Suprapubic skin (tissue), 4 donors: ENCODE measurements around the gene PCDHA5.

Experiments
- EP300 ChIP-seq: sonication (generic); formaldehyde crosslinking; IDR thresholded peaks from one replicate; pipeline ENCODE4 v1.6.1; 2017; ENCODE audit warnings: antibody characterized with exemption
- POLR2A ChIP-seq, 2 donors: fragments of 450-650 bp; IDR thresholded peaks; one replicate each; pipeline ENCODE4 v1.6.1; 2017; ENCODE audit warnings: antibody characterized with exemption in 2 of 2, mild to moderate bottlenecking in 2 of 2, moderate library complexity in 2 of 2
- POLR2AphosphoS5 ChIP-seq, 3 donors: sonication (generic); formaldehyde crosslinking; IDR thresholded peaks; one replicate each; pipeline ENCODE4 v1.6.1; 2017; ENCODE audit warnings: antibody characterized with exemption in 3 of 3
- TF ChIP-seq, protein P1 (sequence below), 2 donors: fragments of 200-600 bp in 1 of 2; fragments of 450-650 bp in 1 of 2; sonication (generic) in 1 of 2; IDR thresholded peaks; one replicate each; pipeline ENCODE4 v1.5.1; 2016 to 2019; ENCODE audit warnings: antibody characterized with exemption in 2 of 2, mild to moderate bottlenecking in 1 of 2, moderate library complexity in 1 of 2

DNA sequence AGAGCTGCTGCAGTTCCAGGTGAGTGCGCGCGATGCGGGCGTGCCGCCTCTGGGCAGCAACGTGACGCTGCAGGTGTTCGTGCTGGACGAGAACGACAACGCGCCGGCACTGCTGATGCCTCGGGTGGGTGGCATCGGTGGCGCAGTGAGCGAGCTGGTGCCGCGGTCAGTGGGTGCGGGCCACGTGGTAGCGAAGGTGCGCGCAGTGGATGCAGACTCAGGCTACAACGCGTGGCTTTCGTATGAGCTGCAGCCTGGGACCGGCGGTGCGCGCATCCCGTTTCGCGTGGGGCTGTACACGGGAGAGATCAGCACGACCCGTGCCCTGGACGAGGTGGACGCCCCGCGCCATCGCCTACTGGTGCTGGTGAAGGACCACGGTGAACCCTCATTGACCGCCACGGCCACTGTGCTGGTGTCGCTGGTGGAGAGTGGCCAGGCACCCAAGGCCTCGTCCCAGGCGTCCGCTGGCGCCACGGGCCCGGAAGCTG, 18.6 kb upstream of the PCDHA5 start:
- TF ChIP-seq POLR2A (IDR thresholded peaks at IDR 0.05) (no peak), POLR2AphosphoS5 (IDR thresholded peaks at IDR 0.05) (no peak), EP300 (no peak)
- TF ChIP-seq, protein P1, sequence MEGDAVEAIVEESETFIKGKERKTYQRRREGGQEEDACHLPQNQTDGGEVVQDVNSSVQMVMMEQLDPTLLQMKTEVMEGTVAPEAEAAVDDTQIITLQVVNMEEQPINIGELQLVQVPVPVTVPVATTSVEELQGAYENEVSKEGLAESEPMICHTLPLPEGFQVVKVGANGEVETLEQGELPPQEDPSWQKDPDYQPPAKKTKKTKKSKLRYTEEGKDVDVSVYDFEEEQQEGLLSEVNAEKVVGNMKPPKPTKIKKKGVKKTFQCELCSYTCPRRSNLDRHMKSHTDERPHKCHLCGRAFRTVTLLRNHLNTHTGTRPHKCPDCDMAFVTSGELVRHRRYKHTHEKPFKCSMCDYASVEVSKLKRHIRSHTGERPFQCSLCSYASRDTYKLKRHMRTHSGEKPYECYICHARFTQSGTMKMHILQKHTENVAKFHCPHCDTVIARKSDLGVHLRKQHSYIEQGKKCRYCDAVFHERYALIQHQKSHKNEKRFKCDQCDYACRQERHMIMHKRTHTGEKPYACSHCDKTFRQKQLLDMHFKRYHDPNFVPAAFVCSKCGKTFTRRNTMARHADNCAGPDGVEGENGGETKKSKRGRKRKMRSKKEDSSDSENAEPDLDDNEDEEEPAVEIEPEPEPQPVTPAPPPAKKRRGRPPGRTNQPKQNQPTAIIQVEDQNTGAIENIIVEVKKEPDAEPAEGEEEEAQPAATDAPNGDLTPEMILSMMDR (IDR thresholded peaks at IDR 0.05), result no peak
